Right atrium auricular region (tissue), 2 donors: ENCODE results near the gene PRR11. TPM values are rescaled to one million over a fixed set of nuclear protein-coding genes. Genes with fewer than 3 reads are reported as not detected.
A peak's percentile ranks its signal among the peaks of the same experiment; 100 is the strongest.

ENCODE experiments used
- DNase-seq: peaks from one replicate; pipeline ENCODE4 v3.0.0-alpha.2; 2019; ENCODE audit warnings: low spot score
- H3K27ac ChIP-seq, 2 donors: fragments of 200-600 bp; sonication (generic); 1 replicate in 1 of 2; 2 replicates in 1 of 2; pipeline ENCODE4 v1.5.1; 2016 to 2019
- H3K27me3 ChIP-seq, 2 donors: fragments of 200-600 bp; sonication (generic); one replicate each; pipeline versions ENCODE4 v1.5.1 to v1.6.0; 2017 to 2019
- H3K36me3 ChIP-seq: fragments of 200-600 bp; sonication (generic); one replicate; pipeline ENCODE4 v1.5.1; 2016
- H3K4me1 ChIP-seq, 2 donors: fragments of 200-600 bp; sonication (generic); one replicate each; pipeline versions ENCODE4 v1.5.1 to v1.6.0; 2017 to 2019
- H3K4me3 ChIP-seq, 2 donors: fragments of 200-600 bp; sonication (generic); 1 replicate in 1 of 2; 2 replicates in 1 of 2; pipeline ENCODE4 v1.5.1; 2017 to 2019; ENCODE audit warnings: mild to moderate bottlenecking in 1 of 2, moderate library complexity in 1 of 2
- H3K9me3 ChIP-seq, 2 donors: fragments of 200-600 bp; sonication (generic); one replicate each; pipeline ENCODE4 v1.5.1; 2019
- total RNA-seq, 2 donors: library from RNA; depleted of rRNA; stranded (reverse); fragments of >200 nt; gene quantifications; one replicate each; pipeline ENCODE4 v1.1.0, GENCODE V29; 2016
- TF ChIP-seq, protein P1 (sequence below), 2 donors: fragments of 200-600 bp; sonication (generic); IDR thresholded peaks; one replicate each; pipeline ENCODE4 v1.5.1; 2019; ENCODE audit warnings: antibody characterized with exemption in 2 of 2

PRR11 gene
- total RNA-seq, 2 donors from 2014 or later: 0.79 to 1.5 TPM

DNA sequence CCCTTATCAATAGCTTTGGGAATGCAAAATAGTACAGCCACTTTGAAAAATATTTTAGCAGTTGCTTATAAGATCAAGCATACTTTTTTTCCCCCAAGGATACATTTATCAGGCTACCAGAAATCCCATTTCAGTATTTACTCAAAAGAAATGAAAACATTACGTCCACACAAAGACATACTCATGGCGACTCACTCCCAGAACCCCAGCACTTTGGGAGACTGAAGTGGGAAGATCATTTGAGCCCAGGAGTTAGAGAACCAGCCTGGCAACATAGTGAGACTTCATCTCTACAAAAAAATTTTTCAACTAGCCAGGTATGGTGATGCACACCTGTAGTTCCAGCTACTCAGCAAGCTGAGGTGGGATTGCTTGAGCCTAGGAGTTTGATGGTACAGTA lies 6.5 kb upstream of the PRR11 start:
- no peak for DNase-seq
- H3K36me3 ChIP-seq: no peaks in the 10 kb centered on the region
- H3K4me3 ChIP-seq: no peak overlapping the region
- H3K4me1 ChIP-seq: peaks cover 0 to 10% of the 10 kb centered on the region in 2 donors
- no peak overlapping the region for H3K27ac ChIP-seq
- H3K27me3 ChIP-seq: no peaks in the 10 kb centered on the region
- H3K9me3 ChIP-seq: no peaks in the 10 kb centered on the region
- TF ChIP-seq, protein P1, sequence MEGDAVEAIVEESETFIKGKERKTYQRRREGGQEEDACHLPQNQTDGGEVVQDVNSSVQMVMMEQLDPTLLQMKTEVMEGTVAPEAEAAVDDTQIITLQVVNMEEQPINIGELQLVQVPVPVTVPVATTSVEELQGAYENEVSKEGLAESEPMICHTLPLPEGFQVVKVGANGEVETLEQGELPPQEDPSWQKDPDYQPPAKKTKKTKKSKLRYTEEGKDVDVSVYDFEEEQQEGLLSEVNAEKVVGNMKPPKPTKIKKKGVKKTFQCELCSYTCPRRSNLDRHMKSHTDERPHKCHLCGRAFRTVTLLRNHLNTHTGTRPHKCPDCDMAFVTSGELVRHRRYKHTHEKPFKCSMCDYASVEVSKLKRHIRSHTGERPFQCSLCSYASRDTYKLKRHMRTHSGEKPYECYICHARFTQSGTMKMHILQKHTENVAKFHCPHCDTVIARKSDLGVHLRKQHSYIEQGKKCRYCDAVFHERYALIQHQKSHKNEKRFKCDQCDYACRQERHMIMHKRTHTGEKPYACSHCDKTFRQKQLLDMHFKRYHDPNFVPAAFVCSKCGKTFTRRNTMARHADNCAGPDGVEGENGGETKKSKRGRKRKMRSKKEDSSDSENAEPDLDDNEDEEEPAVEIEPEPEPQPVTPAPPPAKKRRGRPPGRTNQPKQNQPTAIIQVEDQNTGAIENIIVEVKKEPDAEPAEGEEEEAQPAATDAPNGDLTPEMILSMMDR (IDR thresholded peaks at IDR 0.05): no peak

DNA sequence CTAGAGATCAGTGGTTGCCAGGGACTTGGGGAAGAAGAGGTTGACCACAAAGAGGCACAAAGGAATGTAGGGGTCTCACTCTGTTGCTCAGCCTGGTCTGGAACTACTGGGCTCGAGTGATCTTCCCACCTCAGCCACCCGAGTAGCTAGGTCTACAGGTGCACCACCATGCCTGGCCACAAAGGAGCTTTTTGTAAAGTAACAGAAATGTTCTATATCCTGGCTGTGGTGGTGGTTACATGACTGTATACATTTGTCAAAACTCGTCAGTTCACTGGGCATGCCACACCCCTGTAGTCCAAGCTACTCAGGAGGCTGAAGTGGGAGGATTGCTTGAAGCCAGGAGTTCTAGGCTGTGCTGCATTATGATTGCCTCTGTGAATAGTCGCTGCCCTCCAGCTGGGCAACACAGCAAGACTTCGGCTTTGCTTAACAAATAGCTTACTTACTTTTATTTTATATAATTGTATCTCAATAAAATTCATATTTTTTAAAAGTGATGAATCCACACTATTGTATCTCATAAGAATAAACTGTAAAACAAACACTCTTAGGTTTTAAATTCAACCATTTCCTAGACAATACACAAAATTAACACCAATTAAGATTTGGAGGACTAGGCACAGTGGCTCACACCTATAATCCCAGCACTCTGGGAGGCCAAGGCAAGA lies 5.6 kb upstream of the PRR11 start:
- Histone ChIP-seq H3K27me3 (no peaks in the 10 kb centered on the region), H3K4me1 (peaks cover 0 to 10% of the 10 kb centered on the region in 2 donors), H3K4me3 (no peak overlapping the region), H3K9me3 (no peaks in the 10 kb centered on the region), H3K36me3 (no peaks in the 10 kb centered on the region), H3K27ac (no peak overlapping the region)
- TF ChIP-seq, protein P1 (IDR thresholded peaks at IDR 0.05): no peak
- no peak for DNase-seq

DNA sequence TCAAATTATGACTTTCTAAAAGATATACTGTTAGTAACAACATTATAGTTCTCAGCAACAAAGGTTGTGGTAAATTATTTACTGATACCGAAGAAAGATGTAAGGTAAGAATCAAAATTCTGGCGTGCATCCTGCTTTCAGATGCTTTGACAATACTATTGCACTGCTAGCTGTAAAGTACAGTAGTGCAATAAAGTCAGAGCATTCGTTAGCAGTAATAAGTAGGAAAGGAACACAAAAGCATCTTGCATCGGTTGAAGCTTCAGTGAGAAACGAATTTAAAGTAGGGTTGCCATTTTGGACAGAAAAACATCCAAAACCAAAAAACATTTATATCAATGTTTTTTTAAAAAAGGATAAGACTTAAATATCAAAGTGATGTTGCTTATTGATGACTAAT lies 4.5 kb upstream of the PRR11 start:
- no peak for DNase-seq
- Histone ChIP-seq H3K27me3 (no peaks in the 10 kb centered on the region), H3K27ac (no peak overlapping the region), H3K4me3 (no peak overlapping the region), H3K9me3 (no peaks in the 10 kb centered on the region), H3K36me3 (no peaks in the 10 kb centered on the region), H3K4me1 (peaks cover 0 to 14% of the 10 kb centered on the region in 2 donors)
- TF ChIP-seq, protein P1 (IDR thresholded peaks at IDR 0.05): no peak

DNA sequence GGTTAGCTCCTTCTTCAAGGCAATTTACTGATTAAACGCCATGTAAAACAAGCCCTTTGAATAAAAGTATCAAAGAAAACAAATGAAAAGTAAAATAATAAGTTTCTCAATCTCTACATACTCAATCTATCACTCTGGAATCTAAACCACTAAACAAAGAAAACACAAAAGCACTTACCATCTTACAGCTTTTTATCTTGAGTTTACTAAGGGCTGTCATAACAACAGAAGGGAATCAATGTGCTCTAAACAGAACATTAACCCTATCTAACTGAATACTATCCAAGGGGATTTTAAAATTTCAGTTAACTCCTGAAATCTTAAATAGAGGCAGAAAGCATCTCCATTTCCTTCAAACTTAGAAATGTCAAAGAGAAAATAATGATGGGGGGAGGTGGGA lies 4.0 kb upstream of the PRR11 start:
- no peak for DNase-seq
- H3K27me3 ChIP-seq: no peaks in the 10 kb centered on the region
- TF ChIP-seq, protein P1 (IDR thresholded peaks at IDR 0.05): no peak
- H3K36me3 ChIP-seq: no peaks in the 10 kb centered on the region
- H3K4me3 ChIP-seq: no peak overlapping the region
- H3K4me1 ChIP-seq: peaks cover 0 to 18% of the 10 kb centered on the region in 2 donors
- H3K9me3 ChIP-seq: no peaks in the 10 kb centered on the region
- no peak overlapping the region for H3K27ac ChIP-seq

DNA sequence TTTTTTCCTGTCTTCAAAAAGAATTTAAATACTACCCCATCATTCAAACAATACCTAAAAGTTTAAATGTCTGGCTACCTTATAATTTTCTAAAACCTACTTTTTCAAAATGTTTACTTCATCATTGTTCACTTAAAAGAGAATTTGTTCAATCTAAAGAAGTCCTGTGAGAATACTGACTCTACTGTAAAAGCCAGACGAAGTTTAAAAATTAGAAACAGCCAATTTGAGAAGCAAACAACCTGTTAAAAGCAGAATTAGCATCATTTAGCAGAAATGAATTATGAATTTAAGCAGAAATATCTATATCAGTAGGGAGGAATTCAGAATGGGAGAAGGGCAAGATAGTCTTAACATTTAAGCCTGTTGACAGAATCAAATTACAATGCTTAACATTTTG lies 2.6 kb upstream of the PRR11 start:
- no peak for DNase-seq
- TF ChIP-seq, protein P1 (IDR thresholded peaks at IDR 0.05): no peak
- H3K27ac ChIP-seq: no peak overlapping the region
- H3K36me3 ChIP-seq: no peaks in the 10 kb centered on the region
- H3K27me3 ChIP-seq: no peaks in the 10 kb centered on the region
- H3K4me1 ChIP-seq: peaks cover 0 to 18% of the 10 kb centered on the region in 2 donors
- no peak overlapping the region for H3K4me3 ChIP-seq
- H3K9me3 ChIP-seq: no peaks in the 10 kb centered on the region

DNA sequence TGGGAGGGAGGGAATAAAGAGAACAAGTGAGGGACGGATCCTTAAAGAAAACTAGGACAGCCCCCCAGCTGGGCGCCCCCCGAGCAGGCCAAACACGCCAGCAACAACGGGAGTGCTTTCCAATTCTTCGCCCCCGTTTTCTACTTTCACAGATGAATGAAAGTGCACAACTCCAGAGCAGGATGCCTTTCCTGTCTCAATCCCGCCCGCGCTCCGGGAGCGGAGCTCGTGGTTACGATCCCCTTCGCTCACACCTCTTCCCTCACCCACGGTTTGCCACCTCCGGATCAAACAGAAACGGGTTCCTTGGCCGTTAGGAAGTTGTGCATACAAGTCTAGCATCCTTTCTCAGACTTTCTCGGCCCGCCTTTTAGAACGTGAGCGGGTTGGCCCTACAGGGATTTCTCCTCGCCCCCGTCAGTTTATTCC lies 1.2 kb upstream of the PRR11 start:
- DNase-seq: peak; percentile 62
- Histone ChIP-seq H3K36me3 (no peaks in the 10 kb centered on the region), H3K27ac (peak overlapping the region; percentile 75 to 79), H3K9me3 (no peaks in the 10 kb centered on the region), H3K4me3 (peak overlapping the region; percentile 70 to 72), H3K27me3 (no peaks in the 10 kb centered on the region), H3K4me1 (peaks cover 0 to 18% of the 10 kb centered on the region in 2 donors)
- TF ChIP-seq, protein P1 (IDR thresholded peaks at IDR 0.05): no peak
